NCI-H226 (cell line): ENCODE measurements around the gene ZGPAT.

Source experiments
- DNase-seq: peaks from one replicate; pipeline ENCODE4 v3.0.0-alpha.2; 2015

ZGPAT gene

DNA sequence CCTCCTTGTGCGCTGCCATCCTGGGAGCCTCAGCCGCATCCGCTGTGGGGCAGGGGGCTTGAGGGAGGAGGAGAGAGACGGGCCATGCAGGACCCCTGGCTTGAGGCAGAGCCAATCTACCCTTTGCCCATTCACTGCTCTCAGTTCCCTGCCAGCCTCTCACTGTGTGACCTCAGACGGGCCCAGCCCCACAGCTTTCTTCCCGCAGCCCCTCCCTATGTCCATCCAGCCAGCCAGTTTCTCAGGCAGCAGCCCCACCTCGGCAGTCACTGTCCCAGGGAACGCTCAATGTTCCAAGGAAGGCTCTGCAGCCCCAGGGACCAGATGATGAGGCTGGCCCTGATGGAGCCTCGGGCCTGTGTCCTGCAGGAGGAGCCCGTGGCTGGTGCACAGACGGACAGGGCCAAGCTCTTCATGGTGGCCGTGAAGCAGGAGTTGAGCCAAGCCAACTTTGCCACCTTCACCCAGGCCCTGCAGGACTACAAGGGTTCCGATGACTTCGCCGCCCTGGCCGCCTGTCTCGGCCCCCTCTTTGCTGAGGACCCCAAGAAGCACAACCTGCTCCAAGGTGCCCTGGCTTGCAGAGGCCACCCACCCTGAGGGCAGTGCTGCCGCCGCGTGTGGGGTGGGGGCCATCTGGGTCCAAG lies 15.3 kb upstream of the ZGPAT start:
- no peak for DNase-seq

- DNase-seq: no peak
Measured at GRCh38 chr20:63693083-63693732, 14.6 kb upstream of the ZGPAT start.

DNA sequence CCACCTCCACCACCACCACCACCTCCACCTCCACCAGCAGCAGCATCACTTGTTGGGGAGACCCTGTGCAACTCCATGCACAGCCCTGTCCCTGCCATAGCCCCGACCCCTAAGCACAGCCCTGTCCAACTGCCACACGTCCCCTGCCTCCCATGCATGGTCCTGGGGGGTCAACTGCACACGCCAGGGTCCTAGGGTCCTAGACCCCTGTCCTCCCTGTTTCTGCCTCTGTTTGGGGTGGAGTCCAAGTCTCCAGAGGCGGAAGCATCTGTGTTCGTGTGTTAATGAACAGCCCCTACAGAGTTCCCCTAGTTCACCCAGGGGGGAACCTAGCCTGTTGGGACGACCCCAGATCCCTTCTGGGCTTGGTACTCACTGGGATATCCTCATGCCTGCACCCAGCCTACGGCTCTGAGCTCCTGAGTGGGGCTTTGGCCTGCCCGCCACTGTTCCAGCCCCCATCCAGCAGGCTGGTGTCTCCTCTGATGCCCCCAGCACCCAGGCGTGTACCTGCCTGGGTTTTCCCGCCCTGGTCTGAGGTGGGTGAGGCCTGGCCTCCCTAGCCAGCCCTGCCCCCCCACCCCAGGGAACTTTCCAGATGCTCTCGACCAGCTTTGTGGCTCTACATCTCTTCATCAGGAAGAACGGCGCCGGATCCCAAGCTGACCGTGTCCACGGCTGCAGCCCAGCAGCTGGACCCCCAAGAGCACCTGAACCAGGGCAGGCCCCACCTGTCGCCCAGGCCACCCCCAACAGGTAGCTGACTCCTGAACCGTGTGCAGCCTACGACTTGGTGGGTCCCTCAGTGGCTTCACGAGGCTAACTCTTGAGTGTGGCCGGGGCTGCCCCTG lies 13.9 kb upstream of the ZGPAT start:
- no peak for DNase-seq

GRCh38 chr20:63694584-63695423 lies 13.0 kb upstream of the ZGPAT start:
- no peak for DNase-seq

GRCh38 chr20:63695424-63696305 lies 12.2 kb upstream of the ZGPAT start:
- no peak for DNase-seq

GRCh38 chr20:63696306-63696627 lies 11.6 kb upstream of the ZGPAT start:
- DNase-seq: peak; percentile 85

DNA sequence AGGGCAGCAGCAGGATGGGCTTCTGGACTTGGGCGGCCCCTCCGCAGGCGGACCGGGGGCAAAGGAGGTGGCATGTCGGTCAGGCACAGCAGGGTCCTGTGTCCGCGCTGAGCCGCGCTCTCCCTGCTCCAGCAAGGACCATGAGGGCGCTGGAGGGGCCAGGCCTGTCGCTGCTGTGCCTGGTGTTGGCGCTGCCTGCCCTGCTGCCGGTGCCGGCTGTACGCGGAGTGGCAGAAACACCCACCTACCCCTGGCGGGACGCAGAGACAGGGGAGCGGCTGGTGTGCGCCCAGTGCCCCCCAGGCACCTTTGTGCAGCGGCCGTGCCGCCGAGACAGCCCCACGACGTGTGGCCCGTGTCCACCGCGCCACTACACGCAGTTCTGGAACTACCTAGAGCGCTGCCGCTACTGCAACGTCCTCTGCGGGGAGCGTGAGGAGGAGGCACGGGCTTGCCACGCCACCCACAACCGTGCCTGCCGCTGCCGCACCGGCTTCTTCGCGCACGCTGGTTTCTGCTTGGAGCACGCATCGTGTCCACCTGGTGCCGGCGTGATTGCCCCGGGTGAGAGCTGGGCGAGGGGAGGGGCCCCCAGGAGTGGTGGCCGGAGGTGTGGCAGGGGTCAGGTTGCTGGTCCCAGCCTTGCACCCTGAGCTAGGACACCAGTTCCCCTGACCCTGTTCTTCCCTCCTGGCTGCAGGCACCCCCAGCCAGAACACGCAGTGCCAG lies 11.0 kb upstream of the ZGPAT start, which contains the start of gene TNFRSF6B:
TSS of gene TNFRSF6B (plus strand) at position 25 of the 729 bp plus-strand sequence. CDS start at position 141, 116 bp downstream.
- DNase-seq: no peak

DNA sequence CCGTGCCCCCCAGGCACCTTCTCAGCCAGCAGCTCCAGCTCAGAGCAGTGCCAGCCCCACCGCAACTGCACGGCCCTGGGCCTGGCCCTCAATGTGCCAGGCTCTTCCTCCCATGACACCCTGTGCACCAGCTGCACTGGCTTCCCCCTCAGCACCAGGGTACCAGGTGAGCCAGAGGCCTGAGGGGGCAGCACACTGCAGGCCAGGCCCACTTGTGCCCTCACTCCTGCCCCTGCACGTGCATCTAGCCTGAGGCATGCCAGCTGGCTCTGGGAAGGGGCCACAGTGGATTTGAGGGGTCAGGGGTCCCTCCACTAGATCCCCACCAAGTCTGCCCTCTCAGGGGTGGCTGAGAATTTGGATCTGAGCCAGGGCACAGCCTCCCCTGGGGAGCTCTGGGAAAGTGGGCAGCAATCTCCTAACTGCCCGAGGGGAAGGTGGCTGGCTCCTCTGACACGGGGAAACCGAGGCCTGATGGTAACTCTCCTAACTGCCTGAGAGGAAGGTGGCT lies 10.4 kb upstream of the ZGPAT start:
- DNase-seq: no peak

- DNase-seq: no peak
Measured at GRCh38 chr20:63697868-63698545, 9.8 kb upstream of the ZGPAT start.

DNA sequence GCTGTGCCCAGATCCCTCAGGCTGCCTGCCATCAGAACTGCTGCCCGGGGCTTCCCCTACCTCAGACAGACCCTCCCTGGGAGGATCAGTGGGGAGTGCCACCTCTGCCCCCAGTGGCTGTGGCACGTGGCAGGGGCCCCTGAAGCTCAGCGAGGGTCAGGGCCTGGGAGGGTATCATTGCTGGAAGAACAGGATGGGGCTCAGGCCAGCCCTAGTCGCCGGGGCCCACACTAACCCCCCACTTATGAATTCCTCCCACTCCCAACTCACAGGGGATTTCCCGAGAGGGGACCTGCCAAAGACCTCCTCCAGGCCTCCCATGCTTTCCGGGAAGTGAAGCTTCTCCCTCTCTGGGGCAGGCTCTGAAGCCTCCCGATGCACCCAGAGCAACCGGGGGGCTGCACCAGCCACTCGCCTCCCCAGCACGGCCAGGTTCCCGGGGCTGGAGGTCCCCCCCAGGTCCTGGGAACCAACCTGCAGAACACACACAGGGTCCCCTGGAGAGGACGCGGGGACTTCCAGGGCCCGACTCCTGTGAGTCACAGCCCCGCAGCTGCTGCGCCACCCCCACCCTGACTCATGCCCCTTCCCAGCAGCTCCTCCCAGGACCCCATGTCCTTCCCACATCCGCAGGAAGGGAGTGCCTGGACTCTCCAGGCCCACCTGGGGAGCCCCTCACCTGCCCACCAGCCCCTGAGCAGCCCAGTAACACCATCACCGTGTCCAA lies 8.9 kb upstream of the ZGPAT start:
- peak; percentile 75 for DNase-seq

DNA sequence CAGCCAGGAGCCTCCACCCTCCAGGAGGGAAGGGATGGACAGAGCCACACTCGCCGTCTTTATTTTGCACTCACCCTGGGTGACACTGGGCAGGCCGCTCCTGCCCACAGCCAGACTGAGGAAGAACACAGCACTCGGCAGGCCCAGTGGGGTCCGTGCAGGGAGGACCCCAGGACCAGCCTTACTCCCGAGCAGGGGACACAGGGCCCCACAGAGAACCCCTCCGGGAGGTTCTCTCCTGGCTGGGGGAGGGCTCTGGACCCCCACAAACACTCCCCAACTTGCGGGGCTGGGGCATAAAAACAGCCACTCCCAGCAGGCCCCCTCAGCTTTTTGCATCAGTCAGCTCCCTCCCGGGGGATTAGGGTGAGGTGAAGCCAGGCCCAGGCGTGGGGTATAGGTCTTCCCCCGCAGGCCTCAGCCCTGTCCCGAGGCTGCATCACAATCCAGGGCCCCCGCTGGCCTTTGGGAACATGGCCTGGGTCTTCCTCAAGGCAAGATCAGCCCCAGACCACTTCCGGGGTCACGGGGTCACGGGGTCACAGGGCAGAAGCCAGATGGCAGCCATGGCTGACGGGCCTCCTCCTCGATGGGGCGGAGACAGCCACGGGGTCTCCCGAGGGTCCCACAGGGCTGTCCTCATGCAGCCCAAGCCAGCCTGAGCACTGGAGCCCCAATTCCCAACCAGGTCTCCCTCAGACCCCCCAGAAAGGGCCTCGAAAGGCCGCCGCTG lies 8.2 kb upstream of the ZGPAT start:
- no peak for DNase-seq

DNA sequence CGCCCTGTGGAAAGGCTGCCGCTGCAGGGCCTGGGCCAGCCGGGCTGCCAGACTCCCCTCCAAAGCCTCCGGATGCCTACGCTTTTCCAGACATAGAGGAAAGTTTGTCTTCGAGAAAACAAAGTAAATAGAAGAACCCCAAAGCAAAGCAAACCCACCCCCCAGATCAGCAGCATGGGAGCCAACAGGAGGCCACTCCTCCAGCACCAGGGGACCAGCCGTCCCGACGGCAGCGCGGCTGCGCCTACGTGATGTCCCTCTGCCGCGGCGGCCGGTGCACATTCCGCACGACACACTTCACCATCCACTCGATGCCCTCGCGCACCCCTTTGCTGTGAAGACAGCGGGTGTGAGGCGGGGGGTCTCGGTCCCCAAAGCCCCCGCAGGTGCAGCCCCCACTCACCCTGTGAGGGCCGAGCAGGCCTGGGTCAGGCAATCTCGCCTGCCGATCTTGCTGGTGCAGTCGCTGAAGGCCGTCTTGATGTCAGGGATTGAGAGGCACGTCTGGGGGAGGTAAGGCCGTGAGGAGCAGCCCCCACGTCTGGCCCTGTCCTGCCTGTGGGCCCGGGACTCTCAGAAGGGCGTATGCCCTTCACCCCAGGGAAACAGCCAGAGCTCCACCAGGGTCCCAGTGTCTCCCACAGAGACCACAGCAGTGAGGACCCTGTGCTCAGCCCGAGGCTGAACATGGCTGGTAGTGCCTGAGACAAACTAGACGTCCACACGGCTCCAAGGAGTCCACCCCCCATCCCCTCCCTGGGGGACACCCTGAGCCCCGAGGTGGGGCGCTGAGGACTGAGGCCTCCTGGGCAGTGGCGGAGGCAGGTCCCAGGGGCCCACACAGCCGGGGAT lies 7.4 kb upstream of the ZGPAT start:
- DNase-seq: no peak

- no peak for DNase-seq
Measured at GRCh38 chr20:63701051-63701328, 6.8 kb upstream of the ZGPAT start.

GRCh38 chr20:63701329-63702035 lies 6.4 kb upstream of the ZGPAT start:
- DNase-seq: no peak

DNA sequence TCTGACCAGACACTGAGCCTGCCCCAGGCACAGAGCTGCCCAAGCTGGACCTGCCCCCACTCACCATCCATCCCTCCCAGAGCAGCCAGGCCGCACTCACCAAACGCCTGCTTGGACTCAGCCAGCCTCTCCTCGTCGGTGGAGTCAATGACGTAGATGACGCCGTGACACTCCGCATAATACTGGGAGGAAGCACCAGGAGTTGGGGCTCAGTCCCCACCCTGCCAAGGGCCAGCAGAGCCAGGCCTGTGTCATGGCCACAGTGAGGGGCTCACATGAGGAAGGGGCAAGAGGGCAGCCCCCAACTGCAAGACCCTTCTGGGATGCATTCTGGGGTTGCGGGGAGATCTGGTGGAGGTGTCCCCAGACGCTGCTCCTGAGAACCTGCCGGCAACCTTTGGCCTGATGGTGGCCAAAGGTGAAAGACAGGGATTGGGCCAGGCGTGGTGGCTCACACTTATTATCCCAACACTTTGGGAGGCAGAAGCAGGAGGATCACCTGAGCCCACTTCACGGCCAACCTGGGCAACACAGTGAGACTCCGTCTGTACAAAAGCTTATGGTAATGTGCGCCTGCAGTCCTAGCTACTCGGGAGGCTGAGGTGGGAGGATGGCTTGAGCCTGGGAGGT lies 5.7 kb upstream of the ZGPAT start:
- DNase-seq: no peak

DNA sequence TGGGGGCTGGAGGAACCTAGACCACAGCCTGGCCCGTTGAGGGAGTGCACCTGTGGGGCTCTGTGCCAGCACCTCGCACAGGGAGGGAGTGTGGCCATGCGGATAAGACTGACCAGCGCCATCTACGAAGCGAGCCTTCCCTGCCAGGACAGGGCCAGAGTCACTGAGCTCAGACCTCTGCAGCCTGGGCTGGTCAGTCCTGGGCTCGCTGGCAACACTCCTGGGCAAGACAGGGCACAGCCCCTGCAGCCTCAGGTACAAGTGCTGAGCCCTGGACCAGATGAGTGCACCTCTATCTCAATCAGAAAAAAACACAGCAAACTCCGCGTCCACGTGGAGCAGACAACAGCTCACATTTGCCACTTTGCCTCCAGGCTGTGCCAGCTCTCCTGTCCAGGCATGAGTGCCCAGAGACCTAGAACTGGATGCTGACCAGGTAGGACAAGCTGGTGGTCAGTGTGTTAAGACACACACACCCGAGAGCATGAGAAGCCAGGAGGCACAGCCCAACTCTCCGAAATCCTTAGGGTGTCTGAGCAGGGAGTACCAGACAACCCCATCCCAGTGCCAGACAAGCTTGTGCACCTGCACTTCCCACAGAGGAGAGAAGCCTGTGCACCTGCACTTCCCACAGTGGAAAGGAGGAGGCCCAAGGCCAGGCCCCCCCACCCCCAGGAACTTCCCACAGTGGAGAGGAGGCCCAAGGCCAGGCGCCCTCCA lies 4.9 kb upstream of the ZGPAT start:
- no peak for DNase-seq
